GM13977 (cell line): ENCODE measurements around the gene ROPN1L.
A peak's percentile ranks its signal among the peaks of the same experiment; 100 is the strongest.
"Not testable (repeated sequence)": the region's sequence is repeated elsewhere in the genome, so short reads cannot be mapped to it uniquely, and the experiment has no call there.

Experiments used
- DNase-seq: peaks from one replicate; pipeline ENCODE4 v3.0.0; 2012; ENCODE audit warnings: low spot score
- CTCF ChIP-seq: IDR thresholded peaks from 2 replicates; pipeline ENCODE4 v1.5.1; 2012; ENCODE audit warnings: mild to moderate bottlenecking, control low read depth; ENCODE audit not compliant: insufficient read depth; ENCODE audit errors: extremely low read depth, missing control alignments
- in situ Hi-C: fragments of 300-500 bp; cut with MboI; formaldehyde crosslinking; loops from one replicate; pipeline ENCODE4 v1.12.0; 2022; ENCODE audit warnings: low sequenced_read_pairs, low pct_unique_long_range_greater_than_20kb, mixed read lengths, inconsistent platforms; ENCODE audit not compliant: unreplicated experiment

The ROPN1L gene

GRCh38 chr5:10441083-10441991, at the start of gene ROPN1L:
ROPN1L (plus strand) TSS chr5:10441879; CDS start chr5:10442168, 289 bp downstream.
- peak; percentile 97 for DNase-seq
- in situ Hi-C loops: no loop called here

GRCh38 chr5:10392567-10393328, 48.9 kb upstream of the ROPN1L start:
- DNase-seq, in situ Hi-C loops: not testable (repeated sequence)

More at GRCh38 chr5:10441083-10441991, at the start of gene ROPN1L:
- TF ChIP-seq CTCF: no peak

- no peak for TF ChIP-seq CTCF
- in situ Hi-C loops: no loop called here
- DNase-seq: no peak
These were observed 48.2 kb upstream of the ROPN1L start for GRCh38 chr5:10393491-10393890.

- DNase-seq: no peak
- in situ Hi-C loops: no loop called here
- no peak for TF ChIP-seq CTCF
These were observed 45.1 kb upstream of the ROPN1L start for GRCh38 chr5:10396552-10396951.

GRCh38 chr5:10399839-10400238, 41.8 kb upstream of the ROPN1L start:
- in situ Hi-C loops: no loop called here
- no peak for TF ChIP-seq CTCF
- no peak for DNase-seq

GRCh38 chr5:10400411-10400810, 41.3 kb upstream of the ROPN1L start:
- no peak for TF ChIP-seq CTCF
- DNase-seq: no peak

GRCh38 chr5:10400831-10401230, 40.8 kb upstream of the ROPN1L start:
- peak; percentile 7 for TF ChIP-seq CTCF
- in situ Hi-C loops: no loop called here
- DNase-seq: peak; percentile 34

More at GRCh38 chr5:10400411-10400810, 41.3 kb upstream of the ROPN1L start:
- in situ Hi-C loops: no loop called here
